NT2/D1 (cell line): ENCODE measurements around the gene SAMD1.
A peak's percentile ranks its signal among the peaks of the same experiment; 100 is the strongest.

Experiments used
- DNase-seq: peaks from one replicate; pipeline ENCODE4 v3.0.0-alpha.2; 2011; ENCODE audit warnings: low read depth, low spot score
- H3K27me3 ChIP-seq: 2 replicates; pipeline ENCODE4 v1.6.0; 2011; ENCODE audit warnings: mild to moderate bottlenecking; ENCODE audit not compliant: insufficient read length, insufficient read depth
- H3K36me3 ChIP-seq: 2 replicates; pipeline ENCODE4 v1.6.1; 2011; ENCODE audit warnings: mild to moderate bottlenecking, low read length, mixed read lengths; ENCODE audit not compliant: insufficient read depth, insufficient read length
- H3K4me1 ChIP-seq: 2 replicates; pipeline ENCODE4 v1.5.1; 2011; ENCODE audit not compliant: insufficient read depth, insufficient read length
- H3K4me3 ChIP-seq: 2 replicates; pipeline ENCODE4 v1.5.1; 2011; ENCODE audit warnings: low read depth; ENCODE audit not compliant: insufficient read length
- H3K9ac ChIP-seq: 2 replicates; pipeline ENCODE4 v1.6.0; 2011; ENCODE audit warnings: low read depth; ENCODE audit not compliant: insufficient read length
- H3K9me3 ChIP-seq: 2 replicates; pipeline ENCODE4 v1.5.1; 2011; ENCODE audit warnings: mild to moderate bottlenecking, low read length; ENCODE audit not compliant: insufficient read depth
- SUZ12 ChIP-seq: IDR thresholded peaks from 2 replicates; pipeline ENCODE4 v1.6.1; 2011; ENCODE audit not compliant: insufficient read length, insufficient read depth; ENCODE audit errors: extremely low read depth
- YY1 ChIP-seq: IDR thresholded peaks from 2 replicates; pipeline ENCODE4 v1.6.1; 2011; ENCODE audit not compliant: insufficient read length, insufficient read depth
- ZNF274 ChIP-seq: IDR thresholded peaks from 2 replicates; pipeline ENCODE4 v1.6.1; 2011; ENCODE audit warnings: mild to moderate bottlenecking, low read depth, low read length

The SAMD1 gene

DNA sequence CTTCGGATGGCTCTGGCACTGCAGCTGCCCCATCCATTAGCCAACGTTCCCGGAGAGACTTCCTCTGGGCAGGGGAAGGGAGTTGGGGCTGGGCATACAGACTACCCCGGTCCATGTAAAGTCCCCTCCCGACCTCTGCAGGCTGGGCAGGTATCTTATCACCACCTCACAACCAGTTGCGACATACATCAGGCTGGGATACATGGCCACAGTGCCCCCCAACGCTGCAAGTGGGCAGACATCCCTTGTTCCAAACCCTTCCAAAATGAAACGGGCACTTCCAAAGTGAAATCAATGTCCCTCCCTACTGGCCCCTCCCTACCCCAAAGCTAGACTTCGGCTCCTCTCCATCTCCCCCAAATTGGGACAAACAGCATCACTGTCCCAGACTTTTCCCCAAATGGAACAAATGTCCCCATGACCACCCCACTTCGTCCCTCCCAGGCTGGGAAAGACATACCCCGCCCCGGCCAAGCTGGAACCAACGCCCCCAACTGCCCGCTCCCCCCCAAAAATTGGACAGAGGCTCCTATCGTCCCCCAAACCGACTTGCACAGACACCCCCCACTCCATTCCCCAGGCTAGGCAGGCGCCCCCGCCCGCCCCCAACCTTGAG is 33.7 kb downstream of the SAMD1 start:
- Histone ChIP-seq H3K9me3 (peaks cover 7% of the 10 kb centered on the region; the same call in 1 of the 2 replicates), H3K27me3 (peaks cover 5% of the 10 kb centered on the region), H3K4me3 (peak overlapping the region; percentile 56), H3K4me1 (peaks cover 25% of the 10 kb centered on the region), H3K36me3 (peaks cover 29% of the 10 kb centered on the region), H3K9ac (peak overlapping the region; percentile 65)
- DNase-seq = no peak
- TF ChIP-seq ZNF274 (no peak), YY1 (no peak), SUZ12 (no peak)

GRCh38 chr19:14056069-14056666 is 34.4 kb downstream of the SAMD1 start:
- Histone ChIP-seq H3K9ac (peak overlapping the region; percentile 65), H3K36me3 (peaks cover 33% of the 10 kb centered on the region), H3K4me3 (peak overlapping the region; percentile 56), H3K9me3 (peaks cover 7% of the 10 kb centered on the region; the same call in 1 of the 2 replicates), H3K4me1 (peaks cover 21% of the 10 kb centered on the region), H3K27me3 (peaks cover 5% of the 10 kb centered on the region)
- no peak for DNase-seq
- TF ChIP-seq YY1 (no peak), ZNF274 (no peak), SUZ12 (no peak)

- peaks cover 40% of the 10 kb centered on the region for H3K36me3 ChIP-seq
- peak overlapping the region; percentile 2 for H3K9ac ChIP-seq
- peaks cover 7% of the 10 kb centered on the region; the same call in 1 of the 2 replicates for H3K9me3 ChIP-seq
- TF ChIP-seq YY1 (no peak), SUZ12 (no peak), ZNF274 (no peak)
- H3K27me3 ChIP-seq = peaks cover 5% of the 10 kb centered on the region
- no peak for DNase-seq
- no peak overlapping the region for H3K4me3 ChIP-seq
- peaks cover 18% of the 10 kb centered on the region for H3K4me1 ChIP-seq
Observed at GRCh38 chr19:14055396-14055795, 35.2 kb downstream of the SAMD1 start.

GRCh38 chr19:14054721-14055120 is 35.8 kb downstream of the SAMD1 start:
- H3K36me3 ChIP-seq = peaks cover 40% of the 10 kb centered on the region
- H3K9me3 ChIP-seq = peaks cover 7% of the 10 kb centered on the region; the same call in 1 of the 2 replicates
- H3K27me3 ChIP-seq = peaks cover 5% of the 10 kb centered on the region
- TF ChIP-seq ZNF274 = no peak
- no peak for TF ChIP-seq SUZ12
- TF ChIP-seq YY1 = no peak
- no peak overlapping the region for H3K4me3 ChIP-seq
- H3K9ac ChIP-seq = peak overlapping the region; percentile 2
- H3K4me1 ChIP-seq = peaks cover 18% of the 10 kb centered on the region
- no peak for DNase-seq

DNA sequence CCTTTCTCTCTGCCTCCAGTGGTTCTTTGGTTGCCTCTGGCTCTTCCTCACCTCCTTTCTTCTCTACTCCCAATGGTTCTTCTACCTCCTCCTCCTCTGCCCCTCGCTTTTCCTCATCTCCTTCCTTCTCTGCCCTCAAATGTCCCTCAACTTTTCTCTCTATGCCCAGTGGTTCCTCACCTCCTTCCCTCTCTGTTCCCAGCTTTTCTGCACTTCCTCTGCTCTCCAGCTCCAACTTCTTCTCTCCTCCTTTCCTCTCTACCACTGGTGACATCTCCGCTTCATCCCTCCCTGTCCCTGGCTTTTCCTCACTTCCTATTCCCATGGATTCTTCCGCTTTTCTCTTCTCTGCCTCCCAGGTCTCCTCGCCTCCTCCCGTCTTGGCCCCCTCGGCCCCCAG is 36.5 kb downstream of the SAMD1 start:
- no peak for TF ChIP-seq ZNF274
- TF ChIP-seq SUZ12 = no peak
- TF ChIP-seq YY1 = no peak
- Histone ChIP-seq H3K36me3 (peaks cover 42% of the 10 kb centered on the region), H3K9ac (no peak overlapping the region), H3K4me3 (no peak overlapping the region), H3K9me3 (peaks cover 7% of the 10 kb centered on the region; the same call in 1 of the 2 replicates), H3K27me3 (peaks cover 5% of the 10 kb centered on the region), H3K4me1 (peaks cover 18% of the 10 kb centered on the region)
- no peak for DNase-seq

GRCh38 chr19:14053500-14053899 is 37.1 kb downstream of the SAMD1 start:
- peaks cover 48% of the 10 kb centered on the region for H3K36me3 ChIP-seq
- H3K9me3 ChIP-seq = peaks cover 12% of the 10 kb centered on the region; the same call in 1 of the 2 replicates
- H3K27me3 ChIP-seq = peaks cover 2% of the 10 kb centered on the region
- peaks cover 14% of the 10 kb centered on the region for H3K4me1 ChIP-seq
- no peak for DNase-seq
- no peak overlapping the region for H3K9ac ChIP-seq
- H3K4me3 ChIP-seq = no peak overlapping the region
- no peak for TF ChIP-seq YY1
- TF ChIP-seq SUZ12 = no peak

DNA sequence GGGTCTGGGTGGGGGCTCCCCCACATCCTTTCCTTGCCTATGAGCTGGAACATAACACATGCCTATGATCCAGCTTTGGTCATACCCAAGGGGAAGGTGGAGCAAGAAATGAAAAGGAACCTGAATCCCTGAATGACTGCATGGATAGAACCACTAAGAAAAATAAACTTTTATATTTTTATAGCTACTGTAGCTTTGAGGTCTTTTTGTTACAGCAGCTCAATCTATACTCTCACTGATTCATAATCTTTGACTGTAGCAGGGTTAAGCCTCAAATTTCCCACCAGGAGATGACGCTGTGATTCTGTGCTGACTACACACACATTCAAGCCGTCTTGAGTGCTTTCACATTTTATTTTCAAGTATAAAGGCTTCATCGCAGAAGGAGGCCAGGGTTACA is 37.5 kb downstream of the SAMD1 start:
- Histone ChIP-seq H3K9me3 (peaks cover 17% of the 10 kb centered on the region; the same call in 1 of the 2 replicates), H3K36me3 (peaks cover 51% of the 10 kb centered on the region), H3K4me3 (no peak overlapping the region), H3K9ac (no peak overlapping the region), H3K4me1 (peaks cover 10% of the 10 kb centered on the region), H3K27me3 (no peaks in the 10 kb centered on the region)
- TF ChIP-seq YY1 (no peak), SUZ12 (no peak), ZNF274 (no peak)
- no peak for DNase-seq
